CD1c-positive myeloid dendritic cell (primary cell): ENCODE measurements around the gene HJV.
"Not testable (repeated sequence)": the region's sequence is repeated elsewhere in the genome, so short reads cannot be mapped to it uniquely, and the experiment has no call there.

Source experiments
- DNase-seq: peaks from one replicate; pipeline ENCODE4 v3.0.0-alpha.2; 2016; ENCODE audit errors: extremely low spot score

The HJV gene, protein sequence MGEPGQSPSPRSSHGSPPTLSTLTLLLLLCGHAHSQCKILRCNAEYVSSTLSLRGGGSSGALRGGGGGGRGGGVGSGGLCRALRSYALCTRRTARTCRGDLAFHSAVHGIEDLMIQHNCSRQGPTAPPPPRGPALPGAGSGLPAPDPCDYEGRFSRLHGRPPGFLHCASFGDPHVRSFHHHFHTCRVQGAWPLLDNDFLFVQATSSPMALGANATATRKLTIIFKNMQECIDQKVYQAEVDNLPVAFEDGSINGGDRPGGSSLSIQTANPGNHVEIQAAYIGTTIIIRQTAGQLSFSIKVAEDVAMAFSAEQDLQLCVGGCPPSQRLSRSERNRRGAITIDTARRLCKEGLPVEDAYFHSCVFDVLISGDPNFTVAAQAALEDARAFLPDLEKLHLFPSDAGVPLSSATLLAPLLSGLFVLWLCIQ

GRCh38 chr1:146021622-146022402, at the start of gene HJV:
Gene HJV, minus strand, starts transcription at chr1:146021735. Its CDS starts 1,504 bp downstream, at chr1:146020231.
- DNase-seq, result no peak

- not testable (repeated sequence) for DNase-seq
These were observed 37.6 kb upstream of the HJV start for GRCh38 chr1:146059148-146059547.

- DNase-seq, result peak; percentile 90
These were observed 30.5 kb upstream of the HJV start for GRCh38 chr1:146051852-146052676.

DNA sequence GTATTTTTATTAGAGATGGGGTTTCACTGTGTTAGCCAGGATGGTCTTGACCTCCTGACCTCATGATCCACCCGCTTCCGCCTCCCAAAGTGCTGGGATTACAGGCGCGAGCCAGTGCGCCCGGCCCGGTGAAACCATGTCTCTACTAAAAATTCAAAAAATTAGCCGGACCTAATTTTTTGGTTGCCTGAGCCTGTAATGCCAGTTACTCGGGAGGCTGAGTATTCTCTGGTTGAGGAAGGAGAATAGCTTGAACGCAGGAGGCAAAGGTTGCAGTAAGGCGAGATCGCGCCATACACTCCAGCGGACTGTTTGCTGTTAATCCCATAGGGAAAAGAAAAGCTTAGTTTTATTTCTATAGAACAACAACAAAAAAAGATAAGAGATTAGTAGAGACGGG, 29.9 kb upstream of the HJV start:
- no peak for DNase-seq

- not testable (repeated sequence) for DNase-seq
These were observed 29.1 kb upstream of the HJV start for GRCh38 chr1:146050652-146050963.

DNA sequence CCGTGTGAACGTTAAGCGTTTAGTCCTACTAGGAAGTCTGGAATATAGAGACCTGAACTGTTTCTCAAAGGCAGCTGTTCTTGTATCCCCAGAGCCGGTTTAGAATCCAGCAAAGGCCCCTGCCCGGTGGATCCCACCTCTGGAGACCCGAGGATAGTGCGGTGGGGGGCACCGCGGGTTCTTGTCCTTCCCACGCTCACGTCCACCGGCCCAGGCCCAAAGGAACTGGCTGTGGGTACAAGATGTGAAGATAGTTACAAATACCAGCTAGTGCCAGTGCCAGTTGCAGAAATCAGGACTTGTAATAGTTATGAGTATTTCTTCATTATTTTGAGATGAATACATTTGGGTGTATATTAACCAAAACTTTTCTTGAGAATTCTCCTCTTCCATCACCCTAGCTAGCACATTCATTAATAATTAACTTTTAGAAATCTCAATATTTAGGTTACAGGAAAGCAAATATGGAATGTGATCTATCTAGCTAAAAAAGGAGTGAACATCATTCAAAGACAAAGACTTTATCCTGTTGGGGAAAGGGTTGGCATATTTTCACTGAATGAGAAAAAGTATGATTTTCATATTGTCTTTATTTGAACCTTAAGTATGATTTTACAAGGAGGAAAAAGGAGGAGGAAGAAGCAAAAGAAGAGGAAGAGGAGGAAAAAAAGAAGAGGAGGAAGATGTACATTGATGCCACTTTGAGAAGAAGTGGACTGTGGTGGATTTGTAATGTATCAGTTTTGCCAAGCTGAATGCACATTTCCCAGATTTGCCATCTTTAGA, 28.5 kb upstream of the HJV start:
- not testable (repeated sequence) for DNase-seq

GRCh38 chr1:146049436-146049835, 27.9 kb upstream of the HJV start:
- DNase-seq, result no peak

- peak; percentile 16 for DNase-seq
These were observed 27.1 kb upstream of the HJV start for GRCh38 chr1:146048514-146049115.

- no peak for DNase-seq
These were observed 25.1 kb upstream of the HJV start for GRCh38 chr1:146046664-146047063.

- no peak for DNase-seq
These were observed 18.3 kb upstream of the HJV start for GRCh38 chr1:146039844-146040194.

DNA sequence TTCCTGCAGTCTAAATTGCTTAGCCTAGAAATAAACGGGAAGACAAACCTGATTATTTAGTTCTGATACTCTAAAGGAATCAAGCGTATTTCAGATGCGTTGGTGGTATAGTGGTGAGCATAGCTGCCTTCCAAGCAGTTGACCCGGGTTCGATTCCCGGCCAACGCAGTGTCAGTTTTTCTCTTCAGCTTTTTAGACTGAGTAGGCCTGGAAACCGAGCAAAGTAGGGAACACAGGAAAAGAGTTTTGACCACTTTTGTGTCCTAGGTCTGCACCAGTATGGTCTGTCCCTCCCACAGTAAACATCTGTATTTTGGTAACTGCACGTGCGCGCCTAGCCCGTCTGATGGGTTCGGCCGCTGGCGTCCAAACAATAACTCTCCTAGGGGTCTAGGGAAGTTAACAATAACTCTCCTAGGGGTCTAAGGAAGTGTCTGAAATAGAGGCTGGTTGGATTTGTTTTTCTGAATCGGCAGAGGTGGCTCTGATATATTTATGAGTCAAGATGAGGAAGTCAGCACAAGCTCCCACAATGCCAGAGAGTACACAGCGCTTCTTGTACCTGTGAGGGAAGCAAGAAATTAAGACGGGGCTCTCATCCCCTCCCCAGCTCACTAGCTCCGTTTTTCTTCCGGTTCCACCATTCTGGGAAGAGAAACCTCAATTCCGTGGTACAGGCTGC, 15.6 kb upstream of the HJV start:
- peak; percentile 87 for DNase-seq

GRCh38 chr1:146036241-146036964, 14.9 kb upstream of the HJV start:
- peak; percentile 17 for DNase-seq

DNA sequence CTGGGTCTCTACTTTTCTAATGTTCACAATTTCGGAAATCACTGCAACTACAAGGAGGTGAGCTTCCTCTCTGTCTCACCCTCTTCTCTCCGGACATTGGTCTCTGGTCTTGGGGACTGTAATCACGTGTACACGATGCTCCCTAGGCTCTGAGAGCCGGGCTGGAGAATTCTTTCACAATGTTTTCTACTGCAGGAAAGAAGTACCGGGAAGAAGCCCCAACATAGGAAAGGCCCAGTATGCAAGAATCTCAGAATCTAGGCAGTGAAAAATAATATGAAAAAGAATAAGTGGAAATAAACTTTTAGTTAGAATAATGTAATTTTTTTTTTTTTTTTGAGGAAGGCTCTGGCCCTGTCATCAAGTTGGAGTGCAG, 13.5 kb upstream of the HJV start:
- DNase-seq, result peak; percentile 23

GRCh38 chr1:146032631-146033219, 11.2 kb upstream of the HJV start:
- peak; percentile 53 for DNase-seq

DNA sequence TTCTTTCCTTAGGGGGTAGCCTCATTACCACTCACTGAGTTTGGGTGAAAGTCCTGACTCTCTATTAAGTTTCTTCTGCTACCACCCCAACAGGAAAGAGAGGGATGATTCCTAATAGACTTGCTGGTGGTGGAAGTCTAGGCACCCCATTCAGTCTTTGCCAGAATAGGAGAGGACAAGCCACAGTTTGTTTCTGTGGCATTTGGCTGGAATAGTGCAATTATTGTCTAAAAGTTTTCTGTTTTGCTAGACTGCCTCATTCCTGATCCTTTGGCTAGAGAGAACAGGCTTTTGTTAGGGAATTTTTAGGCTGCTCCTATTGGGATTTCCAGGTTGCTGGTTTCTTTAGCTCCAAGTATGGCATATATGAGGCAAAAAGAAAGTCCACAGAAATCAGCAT, 9.9 kb upstream of the HJV start:
- no peak for DNase-seq

- no peak for DNase-seq
These were observed 7.6 kb upstream of the HJV start for GRCh38 chr1:146029117-146029516.

DNA sequence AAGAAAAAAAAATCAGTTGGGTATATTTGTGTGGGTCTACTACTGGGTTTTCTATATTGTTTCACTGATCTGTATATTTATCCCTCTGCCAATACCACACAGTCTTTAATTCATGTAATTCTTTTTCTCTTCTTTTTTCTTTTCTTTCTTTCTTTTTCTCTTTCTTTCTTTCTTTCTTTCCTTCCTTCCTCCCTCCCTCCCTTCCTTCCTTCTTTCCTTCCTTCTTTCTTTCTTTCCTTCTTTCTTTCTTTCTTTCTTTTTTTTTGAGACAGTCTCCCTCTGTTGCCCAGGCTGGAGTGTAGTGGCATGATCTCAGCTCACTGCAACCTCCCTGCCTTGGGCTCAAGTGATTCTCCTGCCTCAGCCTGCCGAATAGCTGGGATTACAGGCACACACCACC, 5.1 kb upstream of the HJV start:
- not testable (repeated sequence) for DNase-seq

DNA sequence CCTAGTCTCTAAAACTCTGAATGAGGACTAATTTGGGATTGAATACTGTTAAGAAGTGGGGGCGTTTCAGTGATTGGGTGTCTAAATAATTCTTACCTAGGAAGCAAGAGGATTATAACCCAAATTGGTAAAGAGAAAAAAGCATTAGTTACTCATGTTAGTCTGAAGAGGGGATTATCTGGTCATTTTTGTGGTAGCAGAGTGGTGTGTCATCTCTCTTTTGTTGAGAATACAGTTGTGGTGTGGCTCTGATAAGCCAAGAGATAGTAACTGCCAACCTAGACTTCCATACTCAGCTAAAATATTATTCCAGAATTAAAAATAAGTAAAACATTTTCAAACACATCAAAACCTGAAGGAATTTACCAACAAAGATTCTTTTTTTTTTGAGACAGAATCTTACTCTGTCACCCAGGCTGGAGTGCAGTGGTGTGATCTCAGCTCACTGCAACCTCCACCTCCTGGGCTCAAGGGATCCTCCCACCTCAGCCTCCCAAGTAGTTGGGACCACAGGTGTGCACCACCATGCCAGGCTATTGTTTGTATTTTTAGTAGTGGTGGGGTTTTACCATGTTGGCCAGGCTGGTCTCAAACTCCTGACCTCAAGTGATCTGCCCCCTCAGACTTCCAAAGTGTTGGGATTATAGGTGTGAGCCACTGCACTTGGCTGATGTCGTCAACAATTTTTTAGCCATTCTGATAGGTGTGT, 4.4 kb upstream of the HJV start:
- DNase-seq, result not testable (repeated sequence)
